ENCODE measurements around the gene COBL. TPM values are rescaled to one million over a fixed set of nuclear protein-coding genes. Genes with fewer than 3 reads are reported as not detected.

COBL gene
- 0.11 and 0.13 TPM in 2 replicates for total RNA-seq

GRCh38 chr7:51316666-51317581 lies at the start of gene COBL:
COBL (minus strand) TSS chr7:51316809; CDS start chr7:51316633, 176 bp downstream.

